NCI-H1694 (cell line): ENCODE results near the gene KCNJ2.

Source experiments
- DNase-seq: peaks from one replicate; lab custom pipeline; 2025; lab: John Stamatoyannopoulos, UW

KCNJ2 gene

GRCh38 chr17:70205401-70205800 is 36.1 kb downstream of the KCNJ2 start:
- no peak for DNase-seq

GRCh38 chr17:70206361-70207010 is 37.2 kb downstream of the KCNJ2 start:
- DNase-seq: no peak

DNA sequence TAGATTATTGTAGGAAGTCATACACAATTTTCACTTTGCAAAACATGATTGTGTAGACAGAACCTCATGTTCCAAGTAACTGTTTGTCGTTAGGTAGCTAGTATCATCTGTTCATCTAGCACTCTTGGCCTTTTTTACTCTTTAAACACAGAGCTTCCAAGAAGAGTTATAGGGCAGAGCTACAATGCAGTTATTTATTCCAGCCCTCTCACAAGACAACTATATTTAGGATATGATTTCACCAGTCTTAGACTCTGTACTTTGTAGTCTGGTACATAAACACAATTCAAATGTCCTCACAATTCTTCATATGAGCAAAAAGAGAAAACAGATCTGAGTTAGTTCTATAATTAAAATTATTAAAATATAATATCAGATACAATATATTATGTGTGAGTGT is 37.9 kb downstream of the KCNJ2 start:
- no peak for DNase-seq

- no peak for DNase-seq
Observed at GRCh38 chr17:70208080-70208794, 38.9 kb downstream of the KCNJ2 start.

- no peak for DNase-seq
Observed at GRCh38 chr17:70208825-70209555, 39.7 kb downstream of the KCNJ2 start.

- no peak for DNase-seq
Observed at GRCh38 chr17:70215656-70216055, 46.3 kb downstream of the KCNJ2 start.

DNA sequence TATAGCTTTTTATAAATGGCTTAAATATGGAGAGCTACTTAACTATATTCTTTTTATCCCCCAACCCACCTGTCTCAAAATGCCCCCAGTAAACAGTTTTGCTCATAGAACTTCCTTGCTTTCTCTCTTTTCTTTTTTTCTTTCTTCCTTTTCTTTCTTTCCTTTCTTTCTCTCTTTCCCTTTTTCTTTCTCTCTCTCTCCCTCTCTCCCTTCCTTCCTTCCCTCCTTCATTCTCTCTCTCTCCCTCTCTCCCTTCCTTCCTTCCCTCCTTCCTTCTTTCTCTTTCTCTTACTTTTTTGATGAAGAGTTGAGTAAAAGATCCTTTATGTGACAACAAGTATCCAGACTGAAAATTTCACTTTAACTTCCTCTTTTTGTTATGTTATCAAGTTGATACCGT is 48.2 kb downstream of the KCNJ2 start:
- DNase-seq: no peak

- no peak for DNase-seq
Observed at GRCh38 chr17:70225276-70225675, 55.9 kb downstream of the KCNJ2 start.
